Kidney tubule cell (primary cell): ENCODE measurements around the gene CCDC33.
A peak's percentile ranks its signal among the peaks of the same experiment; 100 is the strongest.

Source experiments
- DNase-seq: peaks from one replicate; pipeline ENCODE4 v3.0.0-alpha.2; 2018; ENCODE audit warnings: low spot score

The CCDC33 gene

GRCh38 chr15:74281147-74282133 is 45.3 kb downstream of the CCDC33 start:
- no peak for DNase-seq

- DNase-seq, result no peak
These were observed 47.2 kb downstream of the CCDC33 start for GRCh38 chr15:74283368-74283767.

DNA sequence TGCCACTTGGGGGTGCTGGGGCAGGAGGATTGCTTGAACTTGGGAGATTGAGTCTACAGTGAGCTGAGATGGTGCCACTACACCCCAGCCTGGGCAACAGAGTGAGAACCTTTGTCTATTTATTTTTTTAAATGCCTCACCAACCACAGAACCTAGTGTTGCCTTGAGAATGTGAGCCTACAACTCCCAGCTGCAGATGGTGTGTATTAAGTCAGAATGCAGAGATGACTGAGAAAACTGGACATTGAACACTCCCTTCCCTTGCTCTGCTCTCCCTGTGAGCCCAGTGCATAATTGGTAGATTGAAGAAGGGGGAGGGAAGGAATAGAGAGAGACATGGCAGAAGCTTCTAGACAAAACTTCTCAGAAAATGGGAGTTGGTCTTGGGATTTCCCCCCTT is 53.5 kb downstream of the CCDC33 start:
- no peak for DNase-seq

DNA sequence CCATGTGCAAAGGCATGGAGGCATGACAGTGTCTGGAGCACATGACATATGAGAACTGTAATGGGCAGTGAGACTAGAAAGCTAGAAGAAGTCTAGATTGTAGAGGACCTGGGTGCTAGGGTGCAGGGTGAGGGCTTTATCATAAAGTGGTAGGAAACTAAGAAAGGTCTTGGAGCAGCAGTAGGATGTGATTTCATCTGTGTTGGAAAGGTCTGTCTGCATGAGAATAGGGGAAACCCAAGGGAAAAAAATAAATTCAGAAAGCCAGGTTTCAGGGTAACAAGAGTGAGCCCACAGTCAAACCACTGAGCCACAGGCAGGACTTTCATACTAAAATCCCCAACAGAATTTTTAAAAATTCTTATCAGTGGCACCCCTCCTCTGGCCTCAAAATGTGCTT is 54.5 kb downstream of the CCDC33 start:
- no peak for DNase-seq

DNA sequence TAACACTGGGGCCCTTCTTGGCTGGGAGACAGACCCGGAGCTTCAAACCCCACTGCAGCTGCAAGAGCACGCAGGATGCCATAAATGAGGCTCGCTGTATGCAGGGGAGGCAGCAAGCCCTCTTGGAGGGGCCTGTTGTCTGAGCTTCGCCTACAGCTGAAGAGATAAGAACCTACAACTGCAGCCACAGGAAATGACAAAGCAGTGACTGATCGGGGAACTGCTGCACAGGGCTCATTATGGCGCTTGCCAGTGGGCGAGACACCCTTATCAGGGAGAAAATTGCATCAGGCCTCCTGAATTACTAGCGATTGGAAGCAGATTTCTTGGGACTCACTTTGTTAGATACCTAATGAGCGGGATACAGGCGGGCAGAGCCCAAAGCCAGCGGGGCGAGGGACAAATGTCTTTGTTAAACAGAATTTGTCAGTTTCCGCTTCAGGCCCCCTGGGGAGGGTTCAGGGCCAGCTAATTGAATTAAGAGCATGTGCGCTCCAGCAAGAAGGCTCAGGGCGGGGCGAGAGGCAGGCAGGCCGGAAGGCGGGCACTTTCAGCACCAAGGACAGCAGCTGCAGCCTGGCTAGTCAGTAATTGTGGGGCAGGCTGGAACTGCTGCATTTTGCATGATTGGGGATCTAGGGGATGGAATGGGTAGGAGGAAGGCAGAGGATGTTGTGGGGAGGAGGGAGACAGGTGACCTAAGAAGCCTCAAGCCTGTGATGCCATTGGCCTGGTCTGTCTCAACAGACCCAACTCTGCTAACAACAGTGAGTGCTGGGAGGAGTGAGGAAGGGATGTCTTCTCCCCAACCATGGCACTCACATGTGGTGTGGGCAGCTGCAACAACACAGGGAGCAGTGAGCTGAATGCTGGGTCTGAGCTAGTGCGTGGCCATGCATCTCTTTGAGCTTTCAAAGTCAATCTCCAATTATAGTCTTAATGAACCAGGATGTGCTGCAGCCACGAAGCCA is 55.3 kb downstream of the CCDC33 start:
- DNase-seq, result peak; percentile 64

DNA sequence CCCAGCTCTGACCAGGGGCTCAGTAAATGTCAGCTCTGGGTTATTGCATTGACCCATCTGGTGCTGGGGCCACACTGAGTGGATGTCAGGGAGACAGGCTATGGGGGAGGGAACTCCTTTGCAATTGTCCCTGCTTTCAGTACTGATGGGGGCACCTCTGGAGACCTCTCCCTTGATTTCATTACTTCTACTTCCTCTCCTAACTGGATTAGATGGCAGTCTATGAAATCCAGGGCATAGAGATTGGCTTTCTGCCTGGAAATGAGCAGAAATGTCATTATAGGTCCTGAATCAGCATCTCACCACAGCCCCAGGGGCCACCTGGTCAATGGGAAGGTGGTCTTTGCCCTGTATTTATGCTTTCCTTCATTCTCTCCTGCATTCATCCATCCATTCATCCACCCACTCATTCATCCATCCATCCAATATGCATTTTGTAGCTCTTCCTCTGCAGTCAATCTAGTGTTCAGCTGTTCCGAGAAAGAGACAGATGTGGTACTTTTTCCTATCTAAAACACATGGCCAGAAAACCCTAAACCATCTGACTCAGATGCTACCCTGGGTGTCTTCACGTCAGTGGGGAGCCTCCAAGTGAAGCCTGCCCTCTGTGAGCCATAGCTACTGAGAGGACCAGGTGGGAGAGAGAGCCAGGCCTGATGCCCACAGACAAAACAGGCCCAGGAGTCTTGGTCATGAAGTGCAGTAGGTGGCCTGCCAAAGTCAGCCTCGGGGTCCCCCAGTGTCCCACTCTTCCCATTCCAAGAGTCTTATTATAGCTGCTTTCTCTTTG is 57.1 kb downstream of the CCDC33 start:
- no peak for DNase-seq

- no peak for DNase-seq
These were observed 57.9 kb downstream of the CCDC33 start for GRCh38 chr15:74294010-74294409.

DNA sequence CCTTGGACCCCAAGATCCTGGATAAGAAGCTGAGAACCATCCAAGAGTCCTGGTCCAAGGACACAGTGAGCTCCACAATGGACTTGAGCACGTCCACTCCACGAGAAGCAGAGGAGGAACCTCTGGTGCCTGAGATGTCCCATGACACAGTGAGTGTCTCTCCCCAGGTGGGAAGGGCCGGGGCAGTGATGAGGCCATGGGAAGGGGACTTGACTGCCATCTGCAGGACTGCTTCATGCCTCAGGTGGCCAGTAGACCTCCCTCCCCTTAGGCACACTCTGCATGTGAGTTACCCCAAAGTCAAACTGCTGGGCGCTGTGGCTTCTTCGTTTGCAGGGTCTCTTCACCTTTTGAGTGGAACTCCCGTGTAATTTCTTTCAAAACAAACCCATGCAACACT is 59.7 kb downstream of the CCDC33 start:
- no peak for DNase-seq

DNA sequence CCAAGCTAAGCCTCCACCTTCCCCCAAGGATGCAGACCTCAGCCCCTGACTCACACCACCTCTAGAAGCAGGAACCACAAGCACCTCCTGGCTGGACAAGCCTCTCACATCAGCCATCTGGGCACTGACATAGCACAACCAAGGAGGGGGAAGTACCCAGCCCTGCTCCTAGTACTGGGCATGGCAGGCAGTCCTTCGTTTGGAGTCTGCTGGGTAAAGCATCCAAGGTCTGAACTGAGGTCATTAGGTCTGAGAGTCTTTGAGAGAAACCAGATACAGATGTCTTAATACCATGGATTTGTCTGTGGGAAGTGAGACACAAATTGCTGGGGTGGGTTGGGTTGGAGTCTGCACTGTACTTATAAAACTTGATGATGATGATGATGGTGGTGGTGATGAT is 61.8 kb downstream of the CCDC33 start:
- no peak for DNase-seq

GRCh38 chr15:74300057-74300795 is 64.1 kb downstream of the CCDC33 start:
- DNase-seq, result no peak

- no peak for DNase-seq
These were observed 65.6 kb downstream of the CCDC33 start for GRCh38 chr15:74301583-74302361.

DNA sequence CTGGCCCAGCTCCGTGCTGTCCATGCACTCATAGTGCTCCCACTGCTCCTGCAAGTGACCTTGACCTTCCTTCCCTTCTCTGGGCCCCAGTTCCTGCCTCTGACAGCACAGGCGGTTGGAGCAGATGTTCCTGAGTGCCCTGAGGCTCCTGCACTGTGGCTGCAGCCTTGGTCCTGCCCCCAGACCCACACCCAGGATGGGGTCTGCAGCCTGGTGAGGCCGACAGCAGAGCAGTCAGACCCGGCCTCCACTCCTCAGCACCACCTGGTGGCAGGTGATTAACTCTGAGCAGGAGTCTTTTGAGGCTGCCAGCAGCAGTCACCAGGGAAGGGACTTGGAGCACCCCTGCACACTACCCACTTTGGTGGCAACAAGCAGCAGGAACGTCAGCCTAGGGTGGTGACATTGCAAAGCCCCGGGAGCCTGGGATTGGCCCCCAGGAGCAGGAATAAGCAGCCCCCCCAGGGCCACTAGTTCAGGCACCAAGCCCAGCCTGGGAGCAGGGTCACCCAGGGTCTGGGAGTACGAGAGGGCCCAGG is 66.8 kb downstream of the CCDC33 start:
- peak; percentile 33 for DNase-seq

DNA sequence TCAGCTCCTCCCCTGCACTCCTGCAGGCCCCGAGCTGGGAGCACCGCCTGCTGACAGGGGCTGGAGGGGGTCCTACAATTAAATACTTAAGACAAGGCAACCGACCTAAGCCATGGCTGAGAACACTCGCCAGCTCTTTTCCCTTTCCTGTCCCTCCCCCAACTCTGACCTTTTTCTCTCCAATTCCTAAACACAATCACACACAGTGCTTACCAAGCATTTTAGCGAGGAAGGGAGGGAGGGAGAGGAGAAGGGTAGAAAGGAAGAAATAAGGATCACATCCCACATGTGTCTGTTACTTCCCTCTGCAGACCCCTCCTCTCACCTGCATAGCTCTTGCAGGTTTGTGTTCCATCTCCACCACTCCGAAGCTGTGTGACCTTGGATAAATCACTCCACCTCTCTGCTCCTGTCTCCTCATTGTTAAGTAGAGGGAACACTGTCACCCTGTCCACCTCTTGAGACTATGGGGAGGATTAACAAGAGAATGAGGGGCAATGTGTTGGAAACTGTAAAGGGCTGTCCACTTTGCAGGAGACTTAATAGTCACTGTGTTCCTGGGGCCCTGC is 67.7 kb downstream of the CCDC33 start:
- no peak for DNase-seq

DNA sequence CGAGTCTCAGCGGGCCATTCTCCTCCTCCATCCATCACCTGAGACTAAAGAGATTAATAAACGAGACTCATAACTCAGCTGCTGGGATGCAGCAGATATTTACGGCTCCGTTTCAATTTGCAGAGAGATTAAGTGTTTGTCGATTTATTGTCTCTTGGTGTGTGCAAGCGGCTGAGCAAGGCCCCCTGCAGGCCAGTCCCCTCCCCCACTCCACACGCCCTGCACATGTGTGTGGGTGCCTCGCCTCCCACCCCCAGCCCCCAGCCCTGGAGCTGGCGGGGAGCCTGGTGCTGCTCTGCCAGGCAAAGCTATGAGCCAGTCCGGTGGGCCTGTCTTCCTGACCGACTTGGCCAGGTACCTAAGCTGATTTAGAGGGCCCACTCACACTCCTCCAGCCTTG is 68.3 kb downstream of the CCDC33 start:
- no peak for DNase-seq

DNA sequence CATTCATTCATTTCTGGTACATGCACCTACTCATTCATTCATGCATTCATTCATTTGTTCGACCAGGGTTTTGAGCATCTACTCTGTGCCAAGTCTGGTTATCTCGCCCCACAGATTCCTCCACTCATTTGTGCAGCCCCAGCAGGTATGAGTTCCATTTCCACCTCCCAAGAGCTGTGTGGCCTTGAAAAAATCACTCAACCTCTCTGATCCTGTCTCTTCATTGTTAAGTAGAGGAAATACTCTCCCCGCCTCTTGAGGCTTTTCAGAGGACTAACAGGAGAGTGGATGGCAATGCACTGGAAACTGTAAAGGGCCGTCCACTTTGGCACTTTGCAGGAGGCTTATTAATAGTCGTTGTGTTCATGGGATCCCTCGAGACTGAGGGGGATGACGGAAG is 69.6 kb downstream of the CCDC33 start:
- DNase-seq, result no peak

DNA sequence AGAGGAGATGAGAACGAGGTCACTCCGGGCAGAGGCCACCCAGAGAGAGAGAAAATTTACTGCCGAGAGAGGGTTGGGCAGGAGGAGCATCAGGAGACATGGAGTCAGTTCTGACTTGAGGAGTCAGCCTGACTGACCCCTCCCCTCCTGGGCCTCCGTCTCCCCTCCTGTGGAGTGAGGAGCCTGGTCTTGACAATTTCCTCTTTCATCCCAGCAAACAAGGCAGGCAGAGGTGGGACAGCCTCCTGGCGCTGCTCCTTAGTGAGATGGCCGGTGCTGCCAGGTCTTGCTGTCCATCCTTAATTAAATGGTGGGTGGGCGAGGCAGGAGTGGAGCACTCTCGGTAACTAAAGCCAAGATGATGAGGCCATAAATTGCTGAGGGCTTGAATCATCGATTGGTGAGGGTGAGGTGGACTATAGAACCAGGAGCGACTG is 70.7 kb downstream of the CCDC33 start:
- DNase-seq, result no peak

DNA sequence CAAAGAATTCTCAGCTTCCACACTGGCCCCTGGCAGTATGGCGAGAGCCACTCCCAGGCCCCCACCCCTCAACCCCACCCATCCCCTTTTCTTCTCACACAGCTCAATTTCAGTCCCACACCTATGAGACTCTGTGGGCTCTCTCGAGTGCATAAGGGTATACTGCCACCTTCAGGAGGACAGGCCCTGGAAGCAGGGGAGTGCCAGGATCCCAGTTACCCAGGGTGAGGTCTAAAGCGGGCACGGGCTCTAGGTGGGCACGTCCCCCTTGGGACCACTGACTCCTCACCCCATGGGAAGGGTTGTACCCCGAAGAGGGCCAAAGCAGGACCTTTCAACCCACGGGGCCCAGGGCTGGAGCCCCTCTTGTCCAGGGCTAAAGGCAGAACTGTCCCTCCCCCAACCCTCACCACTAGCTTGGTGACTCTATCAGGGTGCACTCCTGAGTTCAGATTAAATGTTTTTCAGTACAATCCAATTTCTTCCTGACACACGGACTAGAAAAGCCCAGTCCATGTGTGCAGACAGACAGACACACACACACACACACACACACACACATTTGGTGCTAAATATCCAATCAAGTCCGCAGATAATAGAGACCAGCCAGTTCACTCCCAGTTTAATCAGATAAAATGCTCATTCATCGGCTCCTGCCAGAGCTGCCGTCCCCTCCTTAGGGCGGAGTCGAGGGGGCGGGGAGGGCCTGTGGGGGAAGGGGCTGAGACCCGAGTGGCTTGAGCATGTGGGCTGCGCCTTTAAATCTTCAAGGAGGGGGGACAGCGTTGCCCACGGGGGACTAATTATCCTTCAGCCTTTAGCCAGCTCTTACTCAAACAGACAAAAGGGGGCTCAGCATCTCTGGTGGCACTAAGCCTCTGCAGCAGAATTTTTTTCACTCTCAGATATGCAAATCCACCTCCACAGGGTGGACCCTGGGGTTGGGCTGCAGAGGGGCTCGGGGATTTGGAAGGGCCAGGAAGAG is 72.0 kb downstream of the CCDC33 start:
- DNase-seq, result peak; percentile 65

DNA sequence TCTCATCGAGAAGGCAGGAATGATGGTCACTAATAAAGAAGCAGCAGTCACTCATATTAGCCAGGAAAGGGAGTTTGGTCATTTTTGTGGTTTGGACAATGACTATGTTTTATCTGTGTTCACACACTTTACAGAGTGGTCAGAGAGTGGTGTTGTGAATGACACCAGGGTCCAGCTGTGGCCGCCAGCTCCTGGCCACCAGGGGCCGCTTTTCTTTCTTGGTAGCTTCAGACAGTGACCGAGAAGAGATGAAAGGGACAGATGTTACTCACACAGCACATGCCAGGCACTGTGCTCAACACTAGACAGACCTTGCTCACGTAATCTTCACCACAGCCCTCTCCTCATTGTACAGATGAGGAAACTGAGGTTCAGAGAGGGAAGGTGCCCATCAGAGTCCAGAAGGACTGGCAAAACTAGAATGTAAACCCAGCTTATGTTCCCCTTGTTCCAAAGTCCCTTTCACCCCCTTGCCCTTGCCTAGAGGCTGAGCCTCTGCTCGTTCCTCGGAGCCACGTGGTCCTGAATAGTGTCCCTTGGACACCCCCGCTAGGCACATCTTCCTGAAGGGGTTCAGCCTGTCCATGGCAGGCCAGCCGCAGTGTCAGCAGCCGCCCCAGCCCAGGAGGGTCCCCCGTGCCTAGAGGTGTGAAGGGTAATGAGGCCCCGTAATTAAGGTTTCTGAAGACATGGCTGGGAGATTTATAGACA is 75.8 kb downstream of the CCDC33 start:
- DNase-seq, result peak; percentile 43
